HCT116 (cell line): ENCODE data around the gene SLC25A10.

ENCODE experiments used
- CEBPB ChIP-seq: IDR thresholded peaks from 2 replicates; pipeline ENCODE4 v1.6.1; 2012; ENCODE audit warnings: low read depth
- EZH2 ChIP-seq: fragments of 200-600 bp; sonication (generic); IDR thresholded peaks from 2 replicates; pipeline ENCODE4 v1.6.1; 2017; ENCODE audit warnings: antibody characterized with exemption, mixed run types
- JUND ChIP-seq: IDR thresholded peaks from 2 replicates; pipeline ENCODE4 v1.6.1; 2012
- POLR2A ChIP-seq: IDR thresholded peaks from 2 replicates; pipeline ENCODE4 v1.7.0; 2011; ENCODE audit warnings: borderline replicate concordance; ENCODE audit not compliant: insufficient read depth, insufficient read length; ENCODE audit errors: extremely low read depth
- POLR2AphosphoS5 ChIP-seq: IDR thresholded peaks from 2 replicates; pipeline ENCODE4 v1.6.1; 2011; ENCODE audit warnings: mild to moderate bottlenecking, low read depth, low read length, moderate library complexity
- RAD21 ChIP-seq: IDR thresholded peaks from 2 replicates; pipeline ENCODE4 v1.6.1; 2012; ENCODE audit warnings: low read depth, mild to moderate bottlenecking
- SP1 ChIP-seq: IDR thresholded peaks from 2 replicates; pipeline ENCODE4 v1.6.1; 2012; ENCODE audit warnings: low read depth
- YY1 ChIP-seq: IDR thresholded peaks from 2 replicates; pipeline ENCODE4 v1.6.1; 2011; ENCODE audit warnings: low read length, low read depth, moderate library complexity, mild to moderate bottlenecking; ENCODE audit not compliant: insufficient replicate concordance; ENCODE audit errors: extremely low read depth
- TF ChIP-seq, protein P1 (sequence below), 3 experiments: fragments of 200-600 bp in 1 of 3; sonication (generic) in 1 of 3; IDR thresholded peaks in 2 of 3; conservative IDR thresholded peaks in 1 of 3; 2 replicates each; pipeline ENCODE4 v1.5.1; 2012 to 2017; ENCODE audit warnings: low read depth in 2 of 3, low read length in 2 of 3, antibody characterized with exemption in 1 of 3, borderline replicate concordance in 1 of 3, control low read depth in 1 of 3, mild to moderate bottlenecking in 1 of 3, mixed read lengths in 1 of 3, mixed run types in 1 of 3, moderate library complexity in 1 of 3; ENCODE audit not compliant: insufficient read depth in 1 of 3
- TF ChIP-seq, protein P2 (sequence below): IDR thresholded peaks from 2 replicates; pipeline ENCODE4 v1.6.1; 2012

DNA sequence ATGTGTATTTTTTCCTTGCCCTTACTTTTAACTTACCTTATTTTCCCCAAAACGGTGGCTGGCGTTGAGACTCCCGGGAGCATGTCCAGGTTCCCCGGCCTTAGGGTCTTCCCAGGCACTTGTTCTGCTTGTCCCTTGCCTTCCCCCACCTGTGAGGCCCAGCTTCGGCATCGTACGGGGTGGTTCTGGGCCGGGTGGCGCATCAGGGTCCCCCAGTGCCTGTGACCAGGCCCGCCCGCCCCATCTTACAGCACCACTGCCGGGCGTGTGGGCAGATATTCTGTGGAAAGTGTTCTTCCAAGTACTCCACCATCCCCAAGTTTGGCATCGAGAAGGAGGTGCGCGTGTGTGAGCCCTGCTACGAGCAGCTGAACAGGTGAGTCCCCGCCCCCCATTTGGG is 20.9 kb upstream of the SLC25A10 start:
- TF ChIP-seq, protein P1, sequence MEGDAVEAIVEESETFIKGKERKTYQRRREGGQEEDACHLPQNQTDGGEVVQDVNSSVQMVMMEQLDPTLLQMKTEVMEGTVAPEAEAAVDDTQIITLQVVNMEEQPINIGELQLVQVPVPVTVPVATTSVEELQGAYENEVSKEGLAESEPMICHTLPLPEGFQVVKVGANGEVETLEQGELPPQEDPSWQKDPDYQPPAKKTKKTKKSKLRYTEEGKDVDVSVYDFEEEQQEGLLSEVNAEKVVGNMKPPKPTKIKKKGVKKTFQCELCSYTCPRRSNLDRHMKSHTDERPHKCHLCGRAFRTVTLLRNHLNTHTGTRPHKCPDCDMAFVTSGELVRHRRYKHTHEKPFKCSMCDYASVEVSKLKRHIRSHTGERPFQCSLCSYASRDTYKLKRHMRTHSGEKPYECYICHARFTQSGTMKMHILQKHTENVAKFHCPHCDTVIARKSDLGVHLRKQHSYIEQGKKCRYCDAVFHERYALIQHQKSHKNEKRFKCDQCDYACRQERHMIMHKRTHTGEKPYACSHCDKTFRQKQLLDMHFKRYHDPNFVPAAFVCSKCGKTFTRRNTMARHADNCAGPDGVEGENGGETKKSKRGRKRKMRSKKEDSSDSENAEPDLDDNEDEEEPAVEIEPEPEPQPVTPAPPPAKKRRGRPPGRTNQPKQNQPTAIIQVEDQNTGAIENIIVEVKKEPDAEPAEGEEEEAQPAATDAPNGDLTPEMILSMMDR (IDR thresholded peaks at IDR 0.05 in 2 of 3, conservative IDR thresholded peaks at IDR 0.05 in 1 of 3; ENCODE audit: borderline replicate concordance in 1 of 3, insufficient read depth in 1 of 3, low read depth in 2 of 3, low read length in 2 of 3): no peak
- TF ChIP-seq RAD21: no peak
- TF ChIP-seq POLR2AphosphoS5: no peak
- no peak for TF ChIP-seq SP1
- TF ChIP-seq POLR2A: no peak
- no peak for TF ChIP-seq EZH2
- TF ChIP-seq, protein P2, sequence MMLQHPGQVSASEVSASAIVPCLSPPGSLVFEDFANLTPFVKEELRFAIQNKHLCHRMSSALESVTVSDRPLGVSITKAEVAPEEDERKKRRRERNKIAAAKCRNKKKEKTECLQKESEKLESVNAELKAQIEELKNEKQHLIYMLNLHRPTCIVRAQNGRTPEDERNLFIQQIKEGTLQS: no peak
- TF ChIP-seq YY1: no peak
- TF ChIP-seq CEBPB: no peak
- no peak for TF ChIP-seq JUND
